ENCODE data around the gene ITPRIPL2.

- TF ChIP-seq ZNF281 (CRISPR knock-in tag; IDR thresholded peaks at IDR 0.05) (no peak), ETV6 (CRISPR knock-in tag; IDR thresholded peaks at IDR 0.05) (no peak), AFF4 (CRISPR knock-in tag; IDR thresholded peaks at IDR 0.05; ENCODE audit: borderline replicate concordance) (no peak), GRHL2 (CRISPR knock-in tag; IDR thresholded peaks at IDR 0.05; ENCODE audit: insufficient replicate concordance, severe bottlenecking) (no peak), ESRRA (CRISPR knock-in tag; IDR thresholded peaks at IDR 0.05; ENCODE audit: borderline replicate concordance) (no peak), ZNF512 (CRISPR knock-in tag; IDR thresholded peaks at IDR 0.05; ENCODE audit: borderline replicate concordance) (no peak), ELF4 (CRISPR knock-in tag; IDR thresholded peaks at IDR 0.05; ENCODE audit: low read depth) (no peak), IRF2 (CRISPR knock-in tag; IDR thresholded peaks at IDR 0.05; ENCODE audit: borderline replicate concordance, low read depth) (no peak), JUN (CRISPR knock-in tag; IDR thresholded peaks at IDR 0.05) (no peak), ZNF671 (CRISPR knock-in tag; IDR thresholded peaks at IDR 0.05) (no peak)
- TF ChIP-seq, protein P1, sequence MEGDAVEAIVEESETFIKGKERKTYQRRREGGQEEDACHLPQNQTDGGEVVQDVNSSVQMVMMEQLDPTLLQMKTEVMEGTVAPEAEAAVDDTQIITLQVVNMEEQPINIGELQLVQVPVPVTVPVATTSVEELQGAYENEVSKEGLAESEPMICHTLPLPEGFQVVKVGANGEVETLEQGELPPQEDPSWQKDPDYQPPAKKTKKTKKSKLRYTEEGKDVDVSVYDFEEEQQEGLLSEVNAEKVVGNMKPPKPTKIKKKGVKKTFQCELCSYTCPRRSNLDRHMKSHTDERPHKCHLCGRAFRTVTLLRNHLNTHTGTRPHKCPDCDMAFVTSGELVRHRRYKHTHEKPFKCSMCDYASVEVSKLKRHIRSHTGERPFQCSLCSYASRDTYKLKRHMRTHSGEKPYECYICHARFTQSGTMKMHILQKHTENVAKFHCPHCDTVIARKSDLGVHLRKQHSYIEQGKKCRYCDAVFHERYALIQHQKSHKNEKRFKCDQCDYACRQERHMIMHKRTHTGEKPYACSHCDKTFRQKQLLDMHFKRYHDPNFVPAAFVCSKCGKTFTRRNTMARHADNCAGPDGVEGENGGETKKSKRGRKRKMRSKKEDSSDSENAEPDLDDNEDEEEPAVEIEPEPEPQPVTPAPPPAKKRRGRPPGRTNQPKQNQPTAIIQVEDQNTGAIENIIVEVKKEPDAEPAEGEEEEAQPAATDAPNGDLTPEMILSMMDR (IDR thresholded peaks at IDR 0.05): no peak
- TF ChIP-seq, protein P2, sequence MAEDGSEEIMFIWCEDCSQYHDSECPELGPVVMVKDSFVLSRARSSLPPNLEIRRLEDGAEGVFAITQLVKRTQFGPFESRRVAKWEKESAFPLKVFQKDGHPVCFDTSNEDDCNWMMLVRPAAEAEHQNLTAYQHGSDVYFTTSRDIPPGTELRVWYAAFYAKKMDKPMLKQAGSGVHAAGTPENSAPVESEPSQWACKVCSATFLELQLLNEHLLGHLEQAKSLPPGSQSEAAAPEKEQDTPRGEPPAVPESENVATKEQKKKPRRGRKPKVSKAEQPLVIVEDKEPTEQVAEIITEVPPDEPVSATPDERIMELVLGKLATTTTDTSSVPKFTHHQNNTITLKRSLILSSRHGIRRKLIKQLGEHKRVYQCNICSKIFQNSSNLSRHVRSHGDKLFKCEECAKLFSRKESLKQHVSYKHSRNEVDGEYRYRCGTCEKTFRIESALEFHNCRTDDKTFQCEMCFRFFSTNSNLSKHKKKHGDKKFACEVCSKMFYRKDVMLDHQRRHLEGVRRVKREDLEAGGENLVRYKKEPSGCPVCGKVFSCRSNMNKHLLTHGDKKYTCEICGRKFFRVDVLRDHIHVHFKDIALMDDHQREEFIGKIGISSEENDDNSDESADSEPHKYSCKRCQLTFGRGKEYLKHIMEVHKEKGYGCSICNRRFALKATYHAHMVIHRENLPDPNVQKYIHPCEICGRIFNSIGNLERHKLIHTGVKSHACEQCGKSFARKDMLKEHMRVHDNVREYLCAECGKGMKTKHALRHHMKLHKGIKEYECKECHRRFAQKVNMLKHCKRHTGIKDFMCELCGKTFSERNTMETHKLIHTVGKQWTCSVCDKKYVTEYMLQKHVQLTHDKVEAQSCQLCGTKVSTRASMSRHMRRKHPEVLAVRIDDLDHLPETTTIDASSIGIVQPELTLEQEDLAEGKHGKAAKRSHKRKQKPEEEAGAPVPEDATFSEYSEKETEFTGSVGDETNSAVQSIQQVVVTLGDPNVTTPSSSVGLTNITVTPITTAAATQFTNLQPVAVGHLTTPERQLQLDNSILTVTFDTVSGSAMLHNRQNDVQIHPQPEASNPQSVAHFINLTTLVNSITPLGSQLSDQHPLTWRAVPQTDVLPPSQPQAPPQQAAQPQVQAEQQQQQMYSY (CRISPR knock-in tag; IDR thresholded peaks at IDR 0.05): no peak
These were observed 23.7 kb downstream of the ITPRIPL2 start for GRCh38 chr16:19137201-19138128.

Data from WTC11 (cell line).